ENCODE results near the gene AIMP2. TPM values are rescaled to one million over a fixed set of nuclear protein-coding genes. Genes with fewer than 3 reads are reported as not detected.
"Not testable (repeated sequence)": the region's sequence is repeated elsewhere in the genome, so short reads cannot be mapped to it uniquely, and the experiment has no call there.

AIMP2 gene
- total RNA-seq, 3 donors from 2014 or later, result 28.2 to 29.8 (median 28.4) TPM

- Histone ChIP-seq H3K9me3 (no peaks in the 10 kb centered on the region), H3K36me3 (no peaks in the 10 kb centered on the region), H3K27ac (no peak overlapping the region), H3K27me3 (no peaks in the 10 kb centered on the region), H3K4me1 (no peaks in the 10 kb centered on the region), H3K4me3 (no peak overlapping the region)
- intact Hi-C loops (cut with DNase I; ENCODE audit: low total_unique reads), result no loop called here
- DNase-seq (ENCODE audit: low spot score in 2 of 2), result no peak
- TF ChIP-seq CTCF (IDR thresholded peaks at IDR 0.05) (no peak), POLR2A (IDR thresholded peaks at IDR 0.05) (no peak)
These were observed 23.1 kb downstream of the AIMP2 start for GRCh38 chr7:6032167-6032566.

DNA sequence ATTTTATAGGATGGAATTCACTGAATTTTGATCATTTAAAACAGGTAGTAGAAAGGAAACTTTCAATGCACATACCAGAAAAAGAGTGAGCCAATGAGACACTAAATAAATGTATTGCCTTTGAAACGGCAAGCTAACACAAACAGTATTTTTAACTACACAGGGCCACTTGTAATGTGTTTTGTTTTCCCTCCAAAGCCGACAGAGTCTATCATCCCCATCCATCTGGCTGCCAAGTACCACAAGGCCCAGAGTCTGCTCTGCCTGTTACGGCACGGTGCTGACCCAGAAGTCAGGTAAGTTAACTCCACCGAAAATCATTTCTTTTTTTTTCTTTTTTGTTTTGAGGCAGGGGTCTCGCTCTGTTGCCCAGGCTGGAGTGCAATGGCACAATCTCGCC lies 23.6 kb downstream of the AIMP2 start:
- Histone ChIP-seq H3K4me1 (no peaks in the 10 kb centered on the region), H3K9me3 (no peaks in the 10 kb centered on the region), H3K27me3 (no peaks in the 10 kb centered on the region), H3K4me3 (no peak overlapping the region), H3K27ac (no peak overlapping the region), H3K36me3 (no peaks in the 10 kb centered on the region)
- no peak for DNase-seq (ENCODE audit: low spot score in 2 of 2)
- intact Hi-C loops (cut with DNase I; ENCODE audit: low total_unique reads), result no loop called here
- TF ChIP-seq POLR2AphosphoS5 (IDR thresholded peaks at IDR 0.05), result no peak
- no peak for TF ChIP-seq POLR2A (IDR thresholded peaks at IDR 0.05)
- TF ChIP-seq CTCF (IDR thresholded peaks at IDR 0.05), result no peak

DNA sequence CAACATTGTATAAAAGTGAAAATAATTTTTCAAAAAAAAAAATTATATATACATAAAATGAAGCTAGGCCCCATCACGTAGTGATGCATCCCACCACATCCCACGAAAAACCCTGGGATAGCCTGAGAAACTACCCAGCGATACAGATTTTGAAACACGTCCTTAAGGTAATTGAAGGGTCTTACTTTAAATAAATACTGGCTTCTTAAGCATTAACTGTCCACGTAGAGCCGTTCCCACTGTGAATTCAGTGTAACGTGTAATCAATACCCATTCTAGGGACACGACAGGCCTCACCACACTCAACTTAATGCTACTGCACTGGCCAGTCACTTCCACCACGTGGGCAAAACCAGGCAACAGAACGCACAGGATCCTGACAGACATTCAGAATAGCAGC lies 26.1 kb downstream of the AIMP2 start:
- TF ChIP-seq POLR2A (IDR thresholded peaks at IDR 0.05), result no peak
- no peak for TF ChIP-seq CTCF (IDR thresholded peaks at IDR 0.05)
- TF ChIP-seq POLR2AphosphoS5 (IDR thresholded peaks at IDR 0.05), result no peak
- intact Hi-C loops (cut with DNase I; ENCODE audit: low total_unique reads), result no loop called here
- DNase-seq (ENCODE audit: low spot score in 2 of 2), result no peak
- Histone ChIP-seq H3K4me3 (no peak overlapping the region), H3K9me3 (no peaks in the 10 kb centered on the region), H3K36me3 (no peaks in the 10 kb centered on the region), H3K27ac (no peak overlapping the region), H3K4me1 (no peaks in the 10 kb centered on the region), H3K27me3 (no peaks in the 10 kb centered on the region)

DNA sequence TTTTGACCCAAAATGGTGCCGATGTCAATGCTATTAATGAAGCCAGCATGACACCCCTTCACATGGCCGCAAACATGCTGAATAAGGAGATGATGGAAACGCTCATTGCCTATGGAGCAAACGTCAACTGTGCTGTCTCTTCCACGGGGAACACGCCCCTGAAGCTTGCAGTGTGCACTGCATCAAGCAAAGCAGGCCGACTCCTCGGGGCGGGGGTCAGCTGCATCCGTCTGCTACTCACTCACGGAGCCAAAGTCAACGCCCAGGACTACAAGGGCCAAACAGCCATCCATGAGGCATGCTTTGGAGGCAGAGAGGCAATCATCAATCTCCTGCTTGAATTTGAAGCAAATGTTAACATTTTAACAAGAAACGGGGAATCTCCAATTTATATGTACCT lies 26.6 kb downstream of the AIMP2 start:
- Histone ChIP-seq H3K4me1 (no peaks in the 10 kb centered on the region), H3K27ac (no peak overlapping the region), H3K36me3 (peaks cover 5% of the 10 kb centered on the region), H3K9me3 (no peaks in the 10 kb centered on the region), H3K27me3 (no peaks in the 10 kb centered on the region), H3K4me3 (no peak overlapping the region)
- intact Hi-C loops (cut with DNase I; ENCODE audit: low total_unique reads), result no loop called here
- TF ChIP-seq POLR2A (IDR thresholded peaks at IDR 0.05), result no peak
- TF ChIP-seq POLR2AphosphoS5 (IDR thresholded peaks at IDR 0.05), result no peak
- no peak for TF ChIP-seq CTCF (IDR thresholded peaks at IDR 0.05)
- no peak for DNase-seq (ENCODE audit: low spot score in 2 of 2)

DNA sequence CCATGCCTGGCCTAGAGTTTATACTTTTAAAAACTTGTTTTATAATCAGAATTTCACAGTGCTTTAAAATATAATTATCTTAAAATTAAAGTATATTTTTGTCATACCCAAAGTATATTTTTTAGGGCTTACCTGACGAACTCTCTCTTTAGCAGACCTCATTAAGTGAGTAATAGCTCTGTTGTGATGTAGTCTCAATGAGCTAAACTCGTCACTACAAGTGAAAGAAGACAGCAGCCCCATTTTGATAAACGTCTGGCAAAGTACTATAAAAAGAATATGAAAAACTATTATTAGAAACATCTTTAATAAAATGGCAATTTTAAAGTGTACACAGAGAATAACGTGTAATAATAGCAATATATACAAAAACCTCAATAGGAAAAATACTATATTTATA lies 40.7 kb downstream of the AIMP2 start:
- H3K27me3 ChIP-seq, result no peaks in the 10 kb centered on the region
- TF ChIP-seq CTCF (IDR thresholded peaks at IDR 0.05) (no peak), POLR2AphosphoS5 (IDR thresholded peaks at IDR 0.05) (no peak), POLR2A (IDR thresholded peaks at IDR 0.05) (no peak)
- H3K27ac ChIP-seq, result no peak overlapping the region
- no peak overlapping the region for H3K4me3 ChIP-seq
- intact Hi-C loops (cut with DNase I; ENCODE audit: low total_unique reads), result no loop called here
- no peaks in the 10 kb centered on the region for H3K4me1 ChIP-seq
- H3K36me3 ChIP-seq, result peaks cover 3% of the 10 kb centered on the region
- no peaks in the 10 kb centered on the region for H3K9me3 ChIP-seq
- no peak for DNase-seq (ENCODE audit: low spot score in 2 of 2)

DNA sequence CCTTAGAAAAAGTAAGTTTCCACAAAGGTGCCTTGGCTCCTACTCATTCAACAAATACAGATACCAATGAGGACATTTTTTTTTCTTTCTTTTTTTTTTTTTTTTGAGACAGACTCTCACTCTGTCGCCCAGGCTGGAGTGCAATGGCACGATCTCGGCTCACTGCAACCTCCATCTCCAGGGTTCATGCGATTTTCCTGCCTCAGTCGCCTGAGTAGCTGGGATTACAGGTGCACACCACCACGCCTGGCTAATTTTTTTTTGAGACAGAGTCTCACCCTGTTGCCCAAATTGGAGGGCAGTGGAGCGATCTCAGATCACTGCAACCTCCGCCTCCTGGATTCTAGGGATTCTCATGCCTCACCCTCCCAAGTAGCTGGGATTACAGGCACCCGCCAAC lies 42.1 kb downstream of the AIMP2 start:
- H3K36me3 ChIP-seq; H3K4me1 ChIP-seq; H3K27ac ChIP-seq; H3K4me3 ChIP-seq; intact Hi-C loops (cut with DNase I; ENCODE audit: low total_unique reads); DNase-seq (ENCODE audit: low spot score in 2 of 2); H3K27me3 ChIP-seq; H3K9me3 ChIP-seq: not testable (repeated sequence)
